GM21619 (cell line): Measurements from ENCODE around the gene COL4A4.
"Not testable (repeated sequence)": the region's sequence is repeated elsewhere in the genome, so short reads cannot be mapped to it uniquely, and the experiment has no call there.

Source experiments
- ATAC-seq: cut with Tn5 transposase; IDR thresholded peaks from one replicate; pipeline ENCODE4 v1.9.1; 2021; ENCODE audit not compliant: unreplicated experiment

The COL4A4 gene

DNA sequence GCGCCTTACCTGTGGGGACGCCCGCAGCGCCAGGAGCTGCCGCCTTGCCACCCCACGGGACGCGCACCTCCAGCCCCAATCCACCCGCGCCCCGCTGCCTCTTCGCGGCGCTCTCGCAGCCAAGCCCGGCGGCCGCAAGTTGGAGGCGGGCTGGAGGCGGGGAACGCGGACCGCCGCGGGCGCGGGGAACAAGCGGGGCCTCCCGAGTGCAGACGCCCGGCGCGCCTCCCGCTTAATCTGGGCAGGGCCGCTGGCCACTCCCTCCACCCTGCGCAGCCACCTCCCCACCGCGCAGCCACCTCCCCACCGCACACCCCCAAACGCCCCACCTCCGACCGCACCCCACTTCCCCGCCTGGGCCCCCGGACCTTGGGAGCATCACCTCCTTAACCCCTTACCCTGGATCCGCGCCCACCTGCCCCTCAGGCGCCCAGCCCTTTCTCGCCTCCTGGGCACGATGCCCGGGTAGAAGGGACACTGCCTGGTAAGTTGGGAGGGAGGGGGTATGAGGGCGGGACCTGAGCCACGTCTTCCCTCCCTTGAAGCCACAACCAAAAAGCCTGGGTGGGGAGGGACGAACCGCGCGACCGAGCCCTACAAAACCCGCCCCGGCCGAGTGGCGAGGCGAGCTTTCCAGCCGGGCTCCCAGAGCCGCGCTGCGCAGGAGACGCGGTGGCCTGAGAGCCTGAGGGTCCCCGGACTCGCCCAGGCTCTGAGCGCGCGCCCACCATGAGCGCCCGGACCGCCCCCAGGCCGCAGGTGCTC is at the start of gene COL4A4, which contains the start of gene COL4A3:
Gene COL4A4, minus strand, starts transcription at position 208 of the 765 bp plus-strand sequence. CDS start 16,722 bp downstream, outside the sequence.
Gene COL4A3, plus strand, starts transcription at position 627 of the 765 bp plus-strand sequence. Its CDS starts 103 bp downstream, at position 730.
- ATAC-seq = peak; percentile 49

DNA sequence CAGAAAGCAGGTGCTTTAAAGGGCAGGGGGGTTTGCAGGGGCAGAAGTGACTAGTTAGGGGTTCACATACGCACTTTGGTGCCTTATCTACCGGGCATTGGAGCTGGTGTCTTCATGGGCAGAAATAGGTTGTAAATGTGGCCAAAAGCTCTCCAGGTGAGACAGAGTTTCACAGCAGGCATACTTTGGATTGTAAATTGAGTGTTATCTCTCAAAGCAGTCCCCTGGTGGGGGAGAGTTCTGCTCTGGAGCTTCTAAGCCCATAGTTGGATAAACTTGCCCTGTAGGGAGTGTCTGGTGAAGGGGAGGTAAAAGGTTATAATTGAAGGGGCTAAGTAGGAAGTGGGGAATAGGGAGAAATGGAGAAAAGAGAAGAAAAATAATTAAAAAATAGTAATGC is 43.6 kb upstream of the COL4A4 start:
- ATAC-seq = no peak

DNA sequence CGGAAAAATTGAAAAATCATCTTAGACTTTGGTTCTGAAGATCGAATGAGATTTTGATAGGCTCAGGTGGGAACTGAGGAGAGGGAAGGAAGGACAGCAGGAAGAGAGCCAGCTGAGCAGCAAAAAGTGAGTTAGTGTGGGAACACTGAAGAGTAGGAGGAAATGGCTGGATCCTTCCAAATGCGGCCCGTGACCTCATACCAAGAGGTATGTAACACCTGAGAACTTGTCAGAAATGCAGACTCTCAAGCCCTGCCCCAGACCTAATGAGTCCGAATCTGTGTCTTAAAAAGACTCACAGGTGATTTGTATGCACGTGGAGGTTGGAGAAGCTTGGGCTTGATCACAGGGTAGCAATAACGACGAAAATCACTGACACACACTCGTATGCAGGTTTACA is 42.4 kb upstream of the COL4A4 start:
- no peak for ATAC-seq

DNA sequence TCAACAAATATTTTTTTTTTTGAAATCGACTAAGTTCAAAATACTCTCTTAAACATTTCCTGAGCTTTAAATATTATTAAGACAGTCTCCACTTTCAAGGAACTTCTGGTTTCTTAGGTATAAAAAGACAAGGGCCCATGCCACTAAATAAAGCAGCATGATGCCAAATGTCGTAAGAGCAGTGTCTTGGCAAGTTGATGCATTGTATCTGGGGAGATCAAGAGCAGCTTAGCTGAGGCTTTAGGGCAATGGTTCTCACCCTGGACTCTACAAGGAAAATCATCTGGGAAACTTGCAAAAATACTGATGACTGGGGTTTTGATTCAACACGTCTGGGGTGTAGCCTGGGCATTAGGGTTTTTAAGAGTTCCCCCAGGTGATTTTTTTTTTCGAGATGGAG is 41.7 kb upstream of the COL4A4 start:
- ATAC-seq = no peak

DNA sequence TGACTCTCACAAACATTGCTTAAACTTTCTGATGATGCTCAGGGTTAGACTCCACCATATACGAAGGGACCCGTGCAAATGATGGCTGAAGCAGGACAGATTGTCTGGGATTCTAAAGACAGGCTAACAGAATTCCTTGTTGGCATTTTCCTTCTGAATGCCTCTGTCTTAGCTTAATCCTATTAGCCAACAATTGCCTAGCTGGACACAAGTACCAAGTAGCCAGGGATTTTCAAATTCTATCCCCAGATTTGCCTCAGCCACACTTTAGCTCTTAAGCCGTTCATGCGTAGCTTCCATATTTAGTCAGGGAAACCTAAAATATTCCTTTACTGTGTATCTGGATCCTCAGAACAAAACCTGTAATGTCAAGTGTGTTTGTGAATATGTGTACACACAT is 40.4 kb upstream of the COL4A4 start:
- no peak for ATAC-seq

DNA sequence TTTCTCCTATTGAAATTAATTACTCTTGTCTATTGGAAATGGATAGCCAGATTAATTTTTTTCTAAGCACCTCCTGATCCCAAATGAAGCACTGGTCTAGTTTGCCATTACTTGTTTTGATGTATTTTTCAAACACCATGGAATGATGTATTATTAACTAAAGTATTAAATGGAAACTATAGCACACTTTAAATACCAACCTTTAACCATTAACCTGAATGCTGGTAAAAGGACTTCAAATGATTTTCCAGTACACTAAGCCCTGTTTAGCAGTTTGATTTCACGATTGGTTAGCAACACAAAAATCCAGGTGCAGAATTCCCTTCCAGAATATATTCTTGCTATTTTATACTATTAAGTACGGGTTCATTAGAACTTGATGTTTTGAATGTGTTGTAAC is 37.8 kb upstream of the COL4A4 start:
- no peak for ATAC-seq

DNA sequence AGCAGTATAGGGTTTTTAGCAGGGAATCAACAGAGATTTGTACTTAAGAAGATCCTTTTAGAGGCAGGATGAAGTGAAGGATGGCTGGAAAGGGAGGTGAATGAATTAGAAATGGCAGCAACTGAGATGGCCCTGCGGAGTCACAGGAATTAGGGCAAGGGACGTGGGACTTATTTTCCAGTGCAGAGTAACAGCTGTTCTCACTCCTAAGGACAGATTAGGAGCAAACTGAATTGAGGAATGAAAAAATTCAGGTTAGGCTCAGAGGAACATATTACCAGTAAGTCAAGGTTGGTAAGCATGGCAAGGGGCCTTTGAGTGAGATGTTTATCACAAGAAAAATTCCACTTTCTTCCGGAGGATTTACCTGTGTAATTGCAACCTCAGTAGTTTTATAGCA is 34.9 kb upstream of the COL4A4 start:
- no peak for ATAC-seq

DNA sequence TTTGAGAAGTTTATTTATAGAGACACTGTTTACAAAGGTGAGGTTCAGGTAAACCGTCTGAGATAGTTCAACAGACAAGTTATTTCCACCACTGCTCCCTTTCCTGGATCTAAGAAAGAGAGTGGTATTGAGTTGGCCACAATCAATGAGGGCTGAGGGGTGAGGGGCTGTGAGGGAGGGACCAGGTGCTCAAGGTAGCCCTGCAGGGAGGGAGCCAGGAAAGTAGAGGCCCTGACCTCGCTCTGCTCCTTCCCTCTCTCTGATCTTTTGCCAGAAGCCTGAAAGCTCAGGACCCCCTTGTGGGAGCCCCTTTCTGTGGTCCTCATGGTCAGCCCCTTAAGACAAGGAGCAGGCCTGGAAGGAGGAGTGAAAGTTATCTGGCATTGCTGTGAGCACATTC is 30.2 kb upstream of the COL4A4 start:
- no peak for ATAC-seq

DNA sequence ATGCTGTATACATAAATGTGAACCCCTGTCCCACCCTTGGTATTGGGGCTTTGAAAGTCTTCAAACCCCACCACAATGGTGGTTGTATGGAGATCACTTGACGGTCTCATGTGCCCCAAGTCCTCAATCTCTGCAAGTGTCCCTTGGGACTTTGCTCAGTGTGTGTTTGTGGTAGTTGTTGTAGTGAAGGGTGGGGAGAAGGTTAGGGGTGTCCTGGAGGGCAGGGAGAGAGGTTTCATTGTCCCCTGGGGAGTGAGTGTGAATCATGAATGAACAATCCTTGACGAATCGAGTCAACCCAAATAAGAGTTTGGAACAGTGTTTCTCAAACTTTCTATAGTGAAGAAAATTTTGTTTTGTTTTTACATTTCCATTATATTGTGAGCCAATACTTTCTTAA is 28.5 kb upstream of the COL4A4 start:
- ATAC-seq = no peak

DNA sequence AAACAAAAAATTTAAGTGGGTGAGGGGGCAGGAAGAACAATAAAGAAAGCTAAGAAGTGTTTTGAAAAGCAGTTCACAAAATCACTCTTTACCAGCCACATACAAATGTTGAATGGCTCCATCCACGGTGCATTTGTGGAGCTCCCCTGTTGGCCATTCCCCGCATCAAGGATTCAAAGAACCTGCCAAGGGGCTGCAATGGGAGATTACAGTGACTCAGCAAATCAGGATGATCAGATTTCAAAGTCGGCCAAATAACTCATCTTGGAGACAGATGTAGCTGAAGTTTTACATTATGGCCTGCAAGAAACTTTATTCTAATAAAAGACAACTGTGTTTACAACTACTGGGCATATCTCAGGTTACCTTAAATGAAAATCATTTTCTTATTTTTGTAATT is 27.4 kb upstream of the COL4A4 start:
- no peak for ATAC-seq

DNA sequence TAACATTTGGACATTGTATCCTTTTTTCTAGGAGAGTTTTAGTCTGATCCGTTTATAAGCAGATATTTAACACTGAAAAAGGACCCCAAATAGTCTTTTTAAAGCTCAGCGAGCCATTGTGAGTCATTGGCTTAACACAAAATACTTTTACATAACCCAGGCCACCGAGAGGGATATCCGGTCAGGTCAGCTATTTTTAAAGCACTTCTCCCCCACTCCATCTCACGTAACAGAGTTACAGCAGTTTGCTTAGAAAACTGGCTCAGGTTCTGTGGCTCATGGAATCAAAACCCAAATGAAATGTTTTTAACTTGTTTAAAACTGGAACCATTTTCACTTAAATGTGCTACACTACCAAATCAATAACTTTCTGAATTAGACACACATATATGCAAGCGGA is 24.3 kb upstream of the COL4A4 start:
- ATAC-seq = peak; percentile 72

DNA sequence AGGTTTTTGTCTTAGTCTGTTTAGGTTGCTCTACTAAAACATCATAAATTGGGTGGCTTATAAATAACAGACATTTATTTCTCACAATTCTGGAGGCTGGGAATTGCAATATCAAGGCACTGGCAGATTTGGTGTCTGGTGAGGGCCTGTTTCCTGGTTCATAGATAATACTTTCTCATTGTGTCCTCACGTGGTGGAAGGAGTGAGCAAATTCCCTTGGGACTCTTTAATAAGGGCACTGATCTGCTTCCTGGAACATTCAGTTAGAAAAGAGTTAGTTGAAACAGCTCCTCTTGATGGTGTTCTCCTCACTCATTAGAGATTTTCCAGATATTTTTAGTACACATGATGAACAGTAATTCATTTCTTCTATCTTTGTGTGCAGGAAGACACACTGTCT is 22.7 kb upstream of the COL4A4 start:
- no peak for ATAC-seq

DNA sequence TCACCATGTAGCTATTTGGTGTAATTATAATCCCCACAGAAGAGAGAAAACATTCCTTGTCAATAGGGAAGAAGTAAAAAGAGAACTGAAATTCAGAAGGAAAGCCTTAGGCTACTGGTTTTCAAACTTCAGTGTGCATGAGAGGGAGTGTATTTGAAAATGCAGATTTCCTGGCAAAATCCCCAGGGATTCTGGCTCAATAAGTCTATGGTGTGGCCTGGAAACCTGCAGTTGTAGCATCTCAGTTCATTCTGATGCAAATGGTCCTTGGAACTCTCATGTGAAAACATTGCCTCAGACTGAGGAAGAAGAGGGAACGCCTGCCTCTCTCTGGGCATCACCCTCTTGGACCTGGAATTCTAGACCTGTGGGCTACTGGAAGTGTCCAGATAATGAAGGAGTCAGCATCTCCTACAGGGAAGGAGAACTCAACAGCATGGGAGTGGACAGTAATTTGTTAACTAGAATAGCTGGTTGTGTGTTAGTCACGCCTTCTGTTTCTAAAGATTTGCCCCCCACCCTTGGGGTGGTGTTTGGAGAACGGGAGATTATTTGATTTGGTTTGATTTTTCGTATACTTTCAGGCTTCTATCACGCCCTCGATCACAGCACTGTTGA is 21.7 kb upstream of the COL4A4 start:
- no peak for ATAC-seq

DNA sequence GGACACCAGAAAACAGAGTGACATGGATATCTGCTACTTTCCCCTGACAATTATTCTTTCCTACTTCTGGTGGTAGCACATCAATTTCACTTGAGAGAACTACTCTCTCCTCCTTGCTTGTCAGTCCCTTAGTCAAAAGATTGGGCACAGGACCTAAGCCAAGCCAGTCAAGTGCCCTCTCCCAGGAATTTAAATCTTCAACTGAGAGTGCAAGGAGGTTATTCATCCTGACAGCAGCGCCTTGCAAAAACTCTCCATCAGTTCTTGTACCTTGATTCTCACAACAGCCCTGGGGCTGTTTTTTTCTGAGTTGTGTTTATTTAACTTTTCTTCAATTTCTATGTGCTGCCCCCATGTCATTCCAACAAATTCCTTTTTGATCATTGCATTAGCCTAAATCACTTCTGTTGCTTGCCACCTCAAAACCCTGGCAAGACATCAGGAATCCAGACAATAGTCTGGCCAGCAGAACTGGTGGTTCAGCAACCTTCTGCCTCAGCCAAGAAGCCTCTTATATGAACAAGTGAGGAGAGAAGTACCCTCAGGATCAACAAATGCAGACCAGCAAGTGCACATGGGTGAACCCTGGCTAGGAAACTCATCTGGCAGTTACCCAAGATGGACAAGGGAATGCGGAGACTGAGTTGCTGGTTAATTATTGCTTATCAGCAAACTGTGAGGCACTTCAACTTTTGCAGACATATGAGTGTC is 19.8 kb upstream of the COL4A4 start:
- no peak for ATAC-seq

DNA sequence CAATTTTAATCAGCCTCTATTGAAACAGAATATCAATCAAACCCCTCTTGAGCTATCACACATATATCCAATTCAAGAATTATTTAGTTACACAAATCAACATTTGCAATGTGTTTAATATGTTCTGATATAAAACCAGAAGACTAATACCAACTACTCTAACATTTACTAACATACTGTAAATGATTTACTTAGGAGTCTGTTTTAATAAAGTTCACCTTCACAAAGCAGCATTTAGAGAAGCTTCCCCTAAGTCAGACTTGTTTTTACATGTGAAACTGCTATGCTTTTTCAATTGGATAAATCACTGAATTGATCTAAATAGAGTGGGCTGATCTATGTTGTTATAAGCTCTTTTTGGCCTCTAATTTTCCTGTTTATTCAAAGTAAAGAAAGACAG is 18.8 kb upstream of the COL4A4 start:
- no peak for ATAC-seq

DNA sequence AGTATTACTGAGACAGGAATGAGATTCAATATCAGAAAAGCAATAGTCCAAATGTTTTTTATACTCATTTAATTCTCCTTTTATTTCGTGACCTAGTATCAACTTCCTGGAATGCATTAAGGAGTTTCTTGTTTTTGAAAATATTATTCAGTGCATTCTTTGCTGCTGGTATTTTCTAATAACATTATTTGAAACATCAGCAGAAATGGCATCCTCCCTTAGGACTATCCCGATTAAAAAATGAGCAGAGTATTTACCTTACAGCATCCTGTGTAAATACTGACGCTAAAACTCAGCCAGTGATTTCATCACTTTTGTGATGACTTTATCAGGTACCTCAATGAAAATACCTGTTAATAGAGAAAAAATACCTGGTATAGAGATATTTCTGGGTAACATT is 16.8 kb upstream of the COL4A4 start:
- no peak for ATAC-seq

DNA sequence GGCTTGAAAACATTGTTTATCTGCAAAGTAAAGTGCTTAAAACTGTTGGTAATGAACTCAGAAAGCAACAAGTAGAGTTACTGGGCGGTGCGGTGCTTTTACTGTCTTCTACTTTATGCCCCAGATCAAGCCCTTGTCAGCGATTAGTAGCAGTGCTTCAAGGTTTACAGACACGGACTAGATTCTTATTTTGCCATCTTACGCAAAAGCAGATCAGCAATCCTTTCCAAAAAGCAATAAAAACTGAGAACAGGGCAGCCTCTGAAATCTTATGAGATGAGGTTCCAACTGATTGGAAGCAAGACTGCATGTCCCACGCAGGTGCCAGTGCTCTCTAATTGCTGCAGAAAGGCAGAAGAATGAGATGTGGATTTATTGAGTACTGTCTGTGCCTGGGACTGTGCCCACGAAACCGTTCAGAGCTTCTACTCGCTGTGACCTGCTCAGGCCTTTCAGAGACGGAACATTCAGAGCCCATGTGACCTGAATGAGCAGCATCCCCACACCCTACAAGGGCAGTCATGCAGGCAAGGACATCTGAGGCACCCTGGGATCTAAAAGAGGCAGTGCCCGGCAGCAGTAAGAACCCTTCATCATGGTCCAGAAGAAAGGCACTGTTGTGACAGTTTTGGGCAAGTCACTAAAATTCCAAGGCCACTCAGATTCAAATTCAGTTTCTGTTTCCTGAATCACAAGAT is 16.1 kb upstream of the COL4A4 start:
- no peak for ATAC-seq

DNA sequence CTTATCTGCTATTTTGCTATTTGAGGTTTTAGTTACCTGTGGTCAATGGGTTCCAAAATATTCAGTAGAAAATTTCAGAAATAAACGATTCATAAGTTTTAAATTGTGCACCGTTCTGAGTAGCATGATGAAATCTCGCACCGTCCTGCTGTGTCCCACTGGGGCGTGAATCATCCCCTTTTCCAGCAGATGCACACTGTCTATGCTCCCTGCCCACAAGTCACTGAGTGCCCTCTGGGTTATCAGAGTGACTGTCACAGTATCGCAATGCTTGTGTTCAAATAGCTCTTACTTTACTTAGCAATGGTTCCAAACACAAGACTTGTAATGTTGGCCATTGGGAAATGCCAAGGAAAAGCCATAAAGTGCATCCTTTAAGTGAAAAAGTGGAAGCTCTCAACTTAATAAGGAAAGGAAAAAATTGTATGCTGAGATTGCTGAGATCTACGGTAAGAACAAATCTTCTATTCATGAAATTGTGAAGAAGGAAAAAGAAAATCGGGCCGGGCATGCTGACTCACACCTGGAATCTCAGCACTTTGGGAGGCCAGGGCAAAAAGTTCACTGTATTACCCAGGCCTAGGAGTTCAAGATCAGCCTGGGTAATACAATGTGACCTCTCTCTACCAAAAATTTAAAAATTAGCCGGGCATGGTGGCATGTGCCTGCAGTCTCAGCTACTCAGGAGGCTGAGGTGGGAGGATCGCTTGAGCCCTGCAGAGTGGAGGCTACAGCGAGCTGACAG is 13.8 kb upstream of the COL4A4 start:
- ATAC-seq = no peak

DNA sequence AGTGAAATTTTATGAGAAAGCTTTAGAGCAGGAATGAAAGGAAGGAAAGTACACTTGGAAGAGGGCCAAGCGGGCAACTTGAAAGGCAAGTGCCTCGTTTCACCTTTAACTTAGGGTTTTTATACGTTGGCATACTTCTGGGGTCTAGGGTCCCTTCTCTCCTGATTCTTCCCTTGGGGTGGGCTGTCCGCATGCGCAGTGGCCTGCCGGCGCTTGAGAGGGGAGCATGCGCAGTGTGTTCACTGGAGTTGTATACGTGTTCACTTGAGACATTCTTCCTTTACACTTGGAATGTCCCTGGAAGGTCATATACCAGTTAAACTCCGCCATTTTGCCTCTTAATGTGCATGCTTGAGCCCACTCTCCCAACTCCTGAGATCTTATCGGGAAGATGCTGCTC is 7.8 kb upstream of the COL4A4 start:
- not testable (repeated sequence) for ATAC-seq

DNA sequence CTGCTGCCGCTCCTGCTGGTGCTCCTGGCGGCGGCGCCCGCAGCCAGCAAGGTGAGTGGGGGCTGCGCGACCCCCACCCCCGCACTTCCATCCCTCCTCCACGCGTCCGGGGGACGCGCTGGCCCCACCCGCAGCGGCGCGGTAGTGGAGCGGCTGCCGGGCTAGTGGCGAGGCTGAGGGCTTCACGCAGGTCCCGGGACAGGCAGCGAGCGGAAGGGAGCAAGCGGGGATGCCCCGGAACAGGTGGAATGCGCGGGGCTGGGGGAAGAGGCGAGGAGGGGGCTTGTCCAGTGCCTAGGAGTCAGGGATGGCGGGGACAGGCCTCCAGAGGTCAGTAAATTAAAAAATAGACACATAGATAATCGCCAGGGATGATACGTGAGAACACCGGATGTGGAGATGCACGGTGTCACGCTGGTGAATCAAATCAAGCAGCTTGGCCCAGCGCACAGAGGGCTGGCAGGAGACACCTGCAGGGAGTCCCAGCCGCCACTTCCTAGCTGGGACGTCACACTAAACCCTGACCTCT is 822 bp upstream of the COL4A4 start:
- ATAC-seq = peak; percentile 65
